NCI-H526 (cell line): Measurements from ENCODE around the gene SVEP1.
"Not testable (repeated sequence)": the region's sequence is repeated elsewhere in the genome, so short reads cannot be mapped to it uniquely, and the experiment has no call there.

ENCODE experiments used
- DNase-seq, 2 experiments: peaks; one replicate each; lab custom pipeline; 2025; lab: John Stamatoyannopoulos, UW

SVEP1 gene

DNA sequence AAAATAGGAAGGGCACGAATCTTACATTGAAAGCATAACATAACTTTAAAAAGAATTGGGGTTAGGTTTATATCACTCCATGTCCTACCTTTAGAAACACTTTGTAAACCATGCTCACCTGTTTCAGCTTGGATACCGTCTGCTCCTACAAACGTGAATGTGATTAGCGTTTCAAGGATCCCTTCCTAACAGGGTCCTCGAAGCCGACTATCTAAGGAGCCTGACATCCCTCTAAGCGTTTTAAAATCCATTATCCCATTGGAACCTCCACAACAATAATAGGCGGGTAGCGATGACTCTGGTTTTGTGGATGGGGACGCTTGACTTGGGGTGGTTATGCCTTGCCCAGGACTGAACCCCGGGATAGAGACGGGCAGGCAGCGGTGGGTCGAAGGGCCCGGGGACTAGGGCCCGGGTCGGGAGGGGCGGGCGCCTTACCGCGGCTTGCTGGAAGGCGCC is 937 bp downstream of the SVEP1 start:
- DNase-seq: no peak

DNA sequence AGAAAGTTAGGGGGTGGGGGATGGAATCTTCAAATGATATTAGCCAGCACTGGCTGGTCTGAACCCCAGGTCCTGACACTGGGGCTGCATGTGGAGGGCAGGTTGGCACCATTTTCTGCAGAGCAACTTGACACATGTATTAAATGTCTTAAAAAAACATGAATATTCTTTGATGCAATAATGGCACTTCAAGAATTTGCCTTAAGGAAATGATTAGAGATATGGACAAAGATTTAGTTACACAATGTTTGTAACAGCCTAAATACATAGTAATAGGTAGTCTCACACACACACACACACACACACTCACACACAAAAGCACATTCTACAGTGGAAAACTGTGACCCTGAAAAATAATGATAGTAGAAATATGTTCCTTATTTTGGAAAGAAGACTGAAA is 3.6 kb downstream of the SVEP1 start:
- no peak for DNase-seq

GRCh38 chr9:110575169-110575568 is 4.4 kb downstream of the SVEP1 start:
- DNase-seq: no peak

- DNase-seq: no peak
Observed at GRCh38 chr9:110573305-110573704, 6.2 kb downstream of the SVEP1 start.

- DNase-seq: no peak
Observed at GRCh38 chr9:110571801-110572483, 7.6 kb downstream of the SVEP1 start.

- DNase-seq: no peak
Observed at GRCh38 chr9:110566156-110566555, 13.4 kb downstream of the SVEP1 start.

DNA sequence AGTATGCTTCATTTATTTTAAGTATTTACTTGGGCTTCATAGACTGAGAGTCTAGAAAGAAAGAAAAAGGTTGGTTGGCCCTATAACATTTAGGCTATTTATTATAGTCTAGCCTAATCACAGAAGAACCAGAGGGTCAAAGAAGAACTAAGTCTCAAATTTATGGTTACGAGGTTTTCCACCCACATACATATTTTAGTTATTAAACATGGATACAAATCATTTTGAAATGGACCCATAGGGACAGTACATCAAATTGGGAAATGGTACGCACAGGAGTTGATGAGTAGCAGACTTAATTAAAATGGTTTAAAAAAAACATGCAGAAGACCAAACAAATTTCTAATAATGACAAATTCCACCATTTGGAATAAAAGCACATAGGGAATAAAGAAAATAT is 17.7 kb downstream of the SVEP1 start:
- no peak for DNase-seq

DNA sequence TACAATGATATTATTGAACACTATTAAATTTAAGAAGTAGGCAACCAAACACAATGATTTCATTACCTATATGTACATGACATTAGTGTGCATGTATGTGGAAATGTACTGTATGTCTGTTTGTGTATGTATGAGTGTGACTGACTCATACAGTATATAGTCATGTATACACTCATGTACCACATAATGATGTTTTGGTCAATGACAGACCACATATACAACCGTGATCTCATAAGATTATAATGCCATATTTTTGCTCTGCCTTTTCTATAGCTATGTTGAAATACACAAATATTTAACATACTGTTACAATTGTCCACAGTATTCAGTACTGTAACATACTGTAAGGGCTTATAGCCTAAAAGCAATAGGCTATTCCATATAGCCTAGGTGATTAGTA is 19.7 kb downstream of the SVEP1 start:
- no peak for DNase-seq

DNA sequence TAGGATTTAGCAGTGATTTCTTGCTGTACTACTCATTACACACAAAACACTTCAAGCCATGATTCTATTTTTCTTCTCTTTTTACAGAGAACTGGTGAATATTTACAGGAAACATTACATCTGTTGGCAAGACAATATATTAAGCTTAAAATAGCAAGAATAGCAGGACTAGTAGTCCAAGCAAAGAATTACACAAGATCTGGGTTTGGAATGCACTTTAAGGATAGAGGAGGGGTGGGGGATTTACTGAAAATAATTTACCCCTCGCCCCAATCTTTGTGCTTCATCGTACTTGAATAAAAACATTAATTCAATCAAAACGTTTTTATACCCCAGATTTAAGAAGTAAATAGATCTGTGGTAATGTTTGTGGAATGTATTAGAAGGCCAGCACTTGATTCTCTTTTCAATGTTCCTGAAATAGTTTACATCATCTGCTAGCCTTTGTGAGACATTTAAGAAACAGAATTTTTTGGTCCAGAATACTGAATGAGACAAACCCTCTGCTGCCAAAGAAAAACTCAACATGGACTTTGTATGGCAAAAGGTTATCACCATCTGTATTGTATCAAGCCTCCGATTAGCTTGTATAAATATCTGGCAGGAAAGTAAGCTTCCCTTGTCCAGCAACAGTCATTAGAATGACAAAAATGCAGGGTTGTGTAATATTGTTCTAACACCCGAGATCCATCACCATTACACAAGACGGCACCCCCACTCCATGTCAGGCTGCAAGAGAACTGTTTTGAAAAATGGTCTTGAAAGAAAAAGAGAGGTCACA is 23.8 kb downstream of the SVEP1 start:
- DNase-seq: no peak

DNA sequence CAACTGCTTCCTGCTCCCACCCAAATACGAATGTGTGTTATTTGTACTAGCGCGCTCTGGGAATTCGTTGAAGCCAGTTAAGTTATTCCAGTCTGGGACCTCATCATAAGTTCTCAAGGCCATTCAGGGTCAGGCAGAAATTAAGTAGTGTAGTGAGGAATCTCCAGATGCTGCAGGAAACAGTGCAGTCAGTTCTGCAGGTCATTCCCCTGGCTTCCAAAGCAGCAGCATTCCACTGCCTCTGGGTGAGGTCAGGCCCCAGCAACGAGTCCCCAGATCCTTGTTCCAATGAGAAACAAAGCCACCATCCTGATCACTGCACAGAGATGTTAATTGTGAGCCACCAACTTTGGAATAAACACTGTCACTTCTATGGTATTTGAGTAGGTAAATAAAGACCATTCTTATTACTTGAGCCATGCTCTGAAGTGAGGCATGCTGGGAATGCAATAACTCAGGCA is 33.1 kb downstream of the SVEP1 start:
- DNase-seq: peak in 1 of 2 experiments; percentile 1

DNA sequence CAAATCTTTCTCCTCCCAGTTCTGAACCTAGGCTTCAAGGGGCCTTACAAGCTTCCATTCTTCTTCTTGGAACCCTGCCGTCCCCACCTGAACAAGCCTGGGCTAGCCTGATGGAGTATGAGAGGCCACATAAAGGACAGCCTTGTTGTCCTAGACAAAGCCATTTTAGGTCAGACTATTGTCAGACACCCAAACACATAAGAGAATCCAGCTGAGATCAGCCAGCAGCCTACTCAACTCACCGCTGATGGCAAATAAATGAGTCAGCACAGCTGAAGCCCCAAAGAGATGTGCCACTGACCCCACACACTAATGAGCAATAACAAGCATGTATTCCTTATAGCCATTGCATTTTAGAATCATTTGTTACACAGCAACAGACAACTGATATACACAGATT is 33.8 kb downstream of the SVEP1 start:
- no peak for DNase-seq

DNA sequence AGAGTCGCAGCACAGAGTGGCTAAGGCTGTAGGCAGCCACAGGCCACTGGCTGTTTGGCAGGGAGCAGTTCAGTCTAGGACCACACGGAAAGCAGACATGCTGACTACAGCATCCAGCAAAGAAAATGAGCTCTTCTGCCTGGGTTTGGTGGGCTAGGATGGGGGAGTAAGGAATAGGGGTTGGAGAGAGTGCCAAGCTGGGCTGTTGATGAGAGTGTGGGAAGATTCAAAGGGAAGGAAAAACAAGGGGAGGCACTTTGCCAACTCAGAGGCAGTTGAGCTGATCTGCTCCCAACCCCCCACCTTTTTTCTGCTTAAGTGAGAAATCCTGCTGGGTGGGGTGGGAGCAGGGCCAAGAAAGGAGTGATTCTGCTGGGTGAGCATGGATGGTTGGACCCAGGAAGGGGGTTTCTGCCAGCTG is 35.9 kb downstream of the SVEP1 start:
- no peak for DNase-seq

GRCh38 chr9:110541950-110542349 is 37.6 kb downstream of the SVEP1 start:
- DNase-seq: no peak

DNA sequence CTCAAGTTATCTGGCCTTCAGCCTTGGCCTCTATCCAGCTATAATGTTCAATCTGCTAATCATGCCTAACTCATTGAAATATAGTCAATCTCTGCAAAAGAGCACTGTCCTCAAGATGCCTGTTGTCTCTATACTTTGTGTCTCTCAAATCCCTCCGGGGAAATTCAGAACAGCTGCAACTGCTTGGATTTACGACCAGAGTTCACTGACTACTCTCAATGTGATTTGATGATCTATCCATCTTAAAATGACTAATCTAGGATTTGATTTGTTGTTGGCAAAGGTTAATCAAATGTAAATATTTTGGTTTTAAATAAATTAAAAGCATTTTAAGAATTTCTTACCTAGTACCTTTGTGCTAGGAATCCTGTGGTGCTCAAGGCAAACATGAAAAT is 40.9 kb downstream of the SVEP1 start:
- no peak for DNase-seq

DNA sequence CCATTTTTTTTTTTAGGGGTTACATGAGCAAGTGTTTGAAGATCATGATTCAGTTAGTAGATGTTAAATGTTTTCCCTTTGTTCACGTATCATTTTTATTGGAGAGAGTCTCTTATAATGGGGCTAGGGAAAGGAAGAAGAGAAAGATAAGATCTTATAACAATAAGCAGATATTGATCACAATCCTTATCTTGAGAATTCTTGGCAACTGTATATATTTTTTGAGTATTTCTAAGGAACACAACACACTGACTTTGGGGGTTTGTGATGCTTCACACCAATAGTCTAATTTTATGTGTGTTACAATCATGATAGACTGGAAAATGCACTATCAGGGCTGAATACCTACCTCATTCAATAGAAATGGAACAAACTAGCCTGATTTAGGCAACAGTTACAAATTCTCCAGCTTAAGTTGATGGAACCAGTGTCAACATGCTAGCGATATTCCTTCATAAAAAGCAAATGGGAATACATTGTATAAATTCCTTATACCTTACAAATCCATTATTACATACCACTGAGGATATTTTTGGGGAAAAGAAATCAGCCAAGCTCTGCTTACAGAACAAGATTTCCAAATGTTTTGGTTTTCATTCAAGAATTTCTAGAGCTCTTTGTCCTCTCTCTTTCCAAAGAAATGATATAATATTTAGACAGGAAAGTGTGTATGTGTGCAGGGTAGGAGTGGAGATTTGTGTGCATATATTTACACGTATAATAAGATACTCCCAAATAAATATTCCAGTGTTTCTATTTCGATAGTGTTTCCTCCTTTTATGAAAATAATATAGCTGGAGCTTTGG is 41.5 kb downstream of the SVEP1 start:
- no peak for DNase-seq

GRCh38 chr9:110536822-110537221 is 42.7 kb downstream of the SVEP1 start:
- no peak for DNase-seq

- not testable (repeated sequence) for DNase-seq
Observed at GRCh38 chr9:110534162-110534561, 45.4 kb downstream of the SVEP1 start.

GRCh38 chr9:110532908-110533665 is 46.5 kb downstream of the SVEP1 start:
- no peak for DNase-seq

GRCh38 chr9:110531776-110532175 is 47.8 kb downstream of the SVEP1 start:
- no peak for DNase-seq

DNA sequence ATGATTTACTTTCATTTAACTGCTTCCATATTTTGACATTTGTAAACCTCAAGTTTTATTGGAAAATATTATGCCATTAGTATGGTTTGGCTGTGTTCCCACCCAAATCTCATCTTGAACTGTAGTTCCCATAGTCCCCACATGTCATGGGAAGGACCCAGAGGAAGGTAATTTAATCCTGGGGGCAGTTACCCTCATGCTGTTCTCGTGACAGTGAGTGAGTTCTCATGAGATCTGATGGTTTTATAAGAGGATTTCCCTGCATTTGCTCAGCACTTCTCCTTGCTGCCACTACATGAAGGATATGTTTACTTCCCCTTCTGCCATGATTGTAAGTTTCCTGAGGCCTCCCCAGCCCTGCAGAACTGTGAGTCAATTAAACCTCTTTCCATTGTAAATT is 48.3 kb downstream of the SVEP1 start:
- not testable (repeated sequence) for DNase-seq

- DNase-seq: no peak
Observed at GRCh38 chr9:110528645-110529044, 50.9 kb downstream of the SVEP1 start.

DNA sequence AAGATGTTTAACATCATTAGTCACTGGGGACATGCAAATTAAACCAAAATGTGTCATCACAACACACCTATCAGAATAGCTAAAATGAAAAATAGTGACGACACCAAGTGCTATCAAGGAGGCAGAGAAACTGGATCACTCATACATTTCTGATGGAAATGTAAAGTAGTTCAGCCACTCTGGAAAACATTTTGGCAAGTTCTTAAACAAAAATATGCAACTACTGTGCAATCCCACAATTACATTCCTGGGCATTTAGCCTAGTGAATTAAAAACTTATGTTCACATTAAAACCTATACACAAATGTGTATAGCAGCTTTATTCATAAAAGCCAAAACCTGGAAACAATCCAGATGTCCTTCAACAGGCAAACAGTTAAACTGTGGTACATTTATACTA is 53.1 kb downstream of the SVEP1 start:
- DNase-seq: no peak
